HS-27A (cell line): Measurements from ENCODE around the gene ADAMTS2.
A peak's percentile ranks its signal among the peaks of the same experiment; 100 is the strongest.

Source experiments
- DNase-seq: peaks from one replicate; pipeline ENCODE4 v3.0.0-alpha.2; 2012; ENCODE audit warnings: low read depth, missing footprints

ADAMTS2 gene

DNA sequence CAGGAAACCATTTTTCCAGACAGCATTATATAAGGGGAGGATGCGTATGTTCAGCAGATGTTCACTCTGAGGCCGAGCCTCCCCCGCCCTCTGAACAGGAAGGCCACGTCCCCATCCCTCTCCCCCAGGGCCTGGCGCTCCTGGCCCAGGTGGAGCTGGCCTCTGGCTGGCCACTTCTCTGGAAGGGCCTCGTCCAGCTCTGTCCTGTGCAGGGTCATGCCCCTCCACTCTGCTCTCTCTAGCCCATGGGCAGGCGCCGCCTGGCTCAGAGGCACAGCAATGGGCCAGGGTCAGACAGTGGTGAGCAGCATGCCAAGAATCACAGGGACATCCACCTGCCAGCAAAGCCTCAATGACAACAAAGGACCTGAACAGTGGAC lies 34.2 kb downstream of the ADAMTS2 start:
- no peak for DNase-seq

GRCh38 chr5:179310439-179311090 lies 34.7 kb downstream of the ADAMTS2 start:
- DNase-seq, result no peak

GRCh38 chr5:179309751-179310320 lies 35.4 kb downstream of the ADAMTS2 start:
- DNase-seq, result no peak

DNA sequence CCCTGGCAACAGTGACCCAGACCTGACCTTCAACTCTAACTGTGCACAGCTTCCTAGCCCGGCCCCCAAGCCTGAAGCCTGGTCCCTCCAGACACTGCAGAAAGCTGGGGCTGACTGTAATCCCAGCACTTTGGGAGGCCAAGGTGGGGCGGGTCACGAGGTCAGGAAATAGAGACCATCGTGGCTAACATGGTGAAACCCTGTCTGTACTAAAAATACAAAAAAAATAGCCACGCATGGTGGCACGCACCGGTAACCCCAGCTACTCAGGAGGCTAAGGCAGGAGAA lies 35.9 kb downstream of the ADAMTS2 start:
- DNase-seq, result no peak

DNA sequence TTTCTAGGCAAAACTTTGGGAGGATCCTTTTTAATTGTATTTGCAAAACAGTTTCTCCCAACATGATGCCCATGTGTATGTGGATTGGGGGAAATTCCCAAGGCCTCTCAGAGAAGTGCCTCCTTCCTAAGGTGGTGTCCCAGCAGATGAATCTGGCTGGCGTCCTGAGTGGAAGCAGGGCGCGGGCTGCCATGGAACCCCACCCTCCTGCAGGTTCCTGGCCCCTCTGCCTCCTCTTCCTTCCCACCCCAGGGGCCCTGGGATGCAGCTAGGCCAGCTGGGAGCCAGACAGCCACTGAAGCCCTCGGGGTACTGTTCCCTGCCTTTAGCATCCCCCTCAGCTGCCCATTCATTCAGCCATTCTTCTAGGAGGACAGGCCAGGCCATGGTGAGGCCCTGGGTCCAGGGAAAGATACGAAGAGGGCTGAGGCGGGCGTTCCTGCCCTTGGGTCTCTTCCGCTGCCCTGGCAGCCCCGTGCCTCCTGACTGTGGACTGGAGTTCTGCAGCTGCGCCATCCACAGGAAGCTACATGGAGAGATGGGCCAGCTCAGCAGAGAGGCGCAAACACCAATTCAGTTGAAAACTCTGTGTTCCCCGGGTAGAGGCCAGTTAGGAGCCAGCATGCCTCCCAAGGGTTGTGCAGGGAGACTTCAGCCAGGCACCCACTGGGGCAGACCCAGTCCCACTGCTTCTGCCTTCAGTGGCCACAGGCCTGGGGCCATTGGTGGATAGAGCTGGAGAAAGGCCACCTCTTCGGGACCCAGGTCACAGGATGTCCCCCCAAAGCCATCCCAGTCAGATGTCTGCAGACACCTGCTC lies 36.5 kb downstream of the ADAMTS2 start:
- DNase-seq, result no peak

GRCh38 chr5:179307931-179308471 lies 37.3 kb downstream of the ADAMTS2 start:
- no peak for DNase-seq

GRCh38 chr5:179307013-179307800 lies 38.1 kb downstream of the ADAMTS2 start:
- DNase-seq, result no peak

DNA sequence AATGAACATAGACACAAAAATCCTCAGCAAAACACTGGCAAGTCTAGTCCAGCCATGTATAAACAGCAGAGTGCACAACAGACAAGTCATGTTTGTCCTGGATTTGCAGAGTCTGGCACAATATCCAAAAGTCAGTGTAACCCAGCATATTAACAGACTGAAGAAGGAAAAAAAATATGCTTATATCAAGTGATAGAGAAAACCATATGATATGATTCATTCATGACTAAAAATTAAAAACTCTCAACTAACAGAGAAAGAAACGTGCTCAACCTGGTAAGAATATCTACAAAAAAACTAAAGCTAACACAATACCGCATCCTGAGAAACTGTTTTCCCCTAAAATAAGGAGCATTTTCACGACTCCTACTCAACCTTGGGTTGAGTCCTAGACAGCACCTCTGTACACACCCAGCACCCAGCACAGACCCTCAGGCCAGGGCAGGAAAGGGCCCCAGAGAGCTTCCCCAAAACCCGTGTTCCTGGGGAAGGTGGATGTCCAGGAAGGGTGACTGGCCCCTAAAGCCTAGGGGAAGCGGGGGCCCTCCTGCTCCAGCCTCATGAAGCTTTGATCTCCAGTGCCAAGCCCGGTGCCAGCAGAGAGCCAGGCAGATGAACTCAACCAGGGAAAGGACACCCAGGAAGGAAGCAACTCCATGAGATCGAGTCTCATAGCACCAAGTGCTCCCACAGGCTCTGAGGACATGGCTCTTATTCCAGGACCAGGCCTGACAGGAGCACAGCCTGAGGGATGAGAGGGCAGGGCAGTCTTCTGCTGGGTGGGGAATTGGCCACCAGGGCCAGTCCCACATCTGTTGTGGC lies 38.9 kb downstream of the ADAMTS2 start:
- no peak for DNase-seq

DNA sequence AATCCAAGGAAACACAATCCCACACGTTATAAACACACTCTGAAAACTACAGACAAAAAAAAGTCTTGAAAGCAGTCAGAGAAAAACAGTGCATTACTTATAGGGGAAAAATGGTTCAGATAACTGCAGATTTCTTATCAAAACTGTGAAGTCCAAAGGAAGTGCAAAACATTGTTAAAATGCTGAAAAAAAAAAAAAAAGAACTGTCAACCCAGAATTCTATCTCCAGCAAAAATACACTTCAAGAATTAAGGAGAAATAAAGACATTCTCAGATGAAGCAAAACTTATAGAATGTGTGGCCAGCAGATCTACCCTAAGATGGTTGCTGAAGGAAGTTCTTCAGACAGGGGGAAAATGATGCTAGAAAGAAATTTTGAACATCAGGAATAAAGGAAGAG lies 40.4 kb downstream of the ADAMTS2 start:
- DNase-seq, result no peak

GRCh38 chr5:179304466-179304865 lies 40.8 kb downstream of the ADAMTS2 start:
- peak; percentile 9 for DNase-seq

DNA sequence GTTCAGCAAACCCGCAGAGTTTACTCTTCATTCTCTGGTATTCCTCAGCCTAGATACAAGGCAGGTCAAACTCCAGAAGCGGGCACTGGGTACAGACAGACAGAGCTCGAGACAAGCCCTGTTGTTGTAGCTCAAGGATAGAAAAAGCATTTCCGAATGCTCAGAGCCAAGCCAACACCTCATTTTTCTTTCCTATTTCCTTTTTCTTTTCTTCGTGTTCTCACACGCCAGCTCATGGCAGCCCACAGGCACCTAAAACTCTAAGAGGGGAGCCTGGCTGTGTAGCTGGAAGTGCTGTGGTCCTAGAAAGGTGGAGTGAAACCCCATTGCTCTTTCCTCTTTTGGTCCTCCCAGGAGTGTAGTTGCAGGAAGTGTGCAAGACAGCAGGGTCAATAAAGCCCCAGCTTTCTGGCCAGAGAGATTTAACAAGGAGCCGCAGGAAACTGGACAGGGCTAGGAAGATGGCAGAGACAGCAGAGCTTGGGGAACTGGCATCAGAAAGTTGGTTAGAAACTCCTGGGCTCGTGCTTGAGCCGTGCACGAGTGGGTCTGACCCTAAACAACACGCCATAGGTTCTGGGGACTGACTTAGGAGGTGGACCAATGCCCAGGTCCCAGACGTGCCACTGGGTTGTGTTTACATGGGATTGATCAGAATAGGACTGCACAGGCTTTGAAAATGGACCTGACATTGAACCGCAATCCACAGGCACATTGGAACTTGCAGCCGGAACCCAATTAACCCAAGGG lies 41.6 kb downstream of the ADAMTS2 start:
- DNase-seq, result no peak

- no peak for DNase-seq
These were observed 42.6 kb downstream of the ADAMTS2 start for GRCh38 chr5:179302499-179303185.

DNA sequence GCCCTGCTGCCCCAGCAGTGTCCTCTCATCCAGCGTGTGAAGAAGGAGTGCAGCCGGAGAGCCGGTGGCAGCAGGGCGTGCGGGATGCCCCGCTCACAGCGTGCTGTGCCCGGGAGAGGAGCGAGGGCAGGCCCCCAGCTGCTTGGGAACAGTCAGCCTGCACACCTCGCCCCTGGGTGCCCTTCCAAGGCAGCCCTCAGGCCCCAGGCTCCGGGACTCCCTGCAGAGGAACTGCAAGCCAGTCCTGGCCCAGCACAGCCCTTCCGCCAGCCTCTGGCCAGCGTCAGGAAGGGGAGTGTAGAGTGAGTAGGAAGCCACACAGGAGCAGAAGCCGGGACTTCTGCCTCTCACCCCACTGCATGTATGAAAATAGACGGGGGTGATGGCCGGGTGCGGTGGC lies 43.5 kb downstream of the ADAMTS2 start:
- no peak for DNase-seq

DNA sequence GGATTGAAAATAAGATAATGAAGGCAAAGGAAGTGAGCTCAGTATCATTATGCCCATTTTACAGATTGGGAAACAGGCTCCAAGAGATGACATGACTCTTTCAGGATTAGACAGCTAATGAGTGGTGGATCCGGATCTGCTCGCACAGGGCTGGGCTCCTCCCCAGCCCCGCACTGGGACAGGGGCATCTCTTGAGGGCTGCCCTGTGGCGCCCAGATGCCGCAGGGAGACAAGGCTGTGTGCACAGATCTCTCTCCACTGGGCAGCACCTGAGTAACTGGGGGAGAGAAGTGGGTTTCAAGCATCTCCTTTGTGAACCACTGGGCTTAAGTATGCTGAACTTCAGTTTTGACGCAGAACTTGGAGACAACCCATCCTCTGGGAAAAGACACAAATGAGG lies 43.9 kb downstream of the ADAMTS2 start:
- no peak for DNase-seq

GRCh38 chr5:179300581-179301180 lies 44.6 kb downstream of the ADAMTS2 start:
- DNase-seq, result no peak

DNA sequence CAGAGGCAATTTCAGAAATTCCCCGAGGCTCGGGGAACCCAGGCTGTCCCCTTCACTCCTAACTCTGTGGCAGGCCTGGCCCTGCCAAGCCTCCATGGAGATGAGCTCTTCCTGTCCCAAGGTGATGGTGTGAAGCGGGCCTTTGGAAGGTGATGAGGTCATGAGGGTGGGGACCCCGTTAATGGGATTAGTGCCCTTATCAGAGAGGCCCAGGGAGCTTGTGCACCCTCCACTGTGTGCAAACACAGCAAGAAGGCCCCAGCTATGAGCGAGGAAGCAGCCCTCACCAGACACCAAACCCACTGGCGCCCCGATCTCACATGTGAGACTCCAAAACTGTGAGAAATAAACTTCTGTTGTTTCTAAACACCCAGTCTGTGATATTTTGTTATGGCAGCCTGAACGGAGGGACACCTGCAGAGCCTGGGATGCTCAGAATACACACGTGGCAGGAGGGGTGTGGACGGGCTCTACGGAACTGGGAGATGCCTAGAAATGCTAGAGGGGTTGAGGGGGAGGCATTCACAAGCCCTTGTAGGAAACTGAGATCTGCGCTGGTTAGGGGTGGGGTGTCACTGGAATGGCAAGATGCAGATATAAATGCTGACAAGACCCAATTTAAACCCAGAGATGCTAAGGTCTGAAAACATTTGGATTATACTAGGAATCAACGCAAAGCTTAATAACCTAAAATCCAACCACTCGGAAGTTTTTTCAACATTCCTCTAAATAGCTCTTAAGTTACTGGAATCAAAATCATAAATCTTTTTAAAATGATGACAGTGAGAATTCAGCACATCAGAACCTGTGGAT lies 46.9 kb downstream of the ADAMTS2 start:
- DNase-seq, result no peak

- DNase-seq, result no peak
These were observed 47.6 kb downstream of the ADAMTS2 start for GRCh38 chr5:179297486-179298180.

DNA sequence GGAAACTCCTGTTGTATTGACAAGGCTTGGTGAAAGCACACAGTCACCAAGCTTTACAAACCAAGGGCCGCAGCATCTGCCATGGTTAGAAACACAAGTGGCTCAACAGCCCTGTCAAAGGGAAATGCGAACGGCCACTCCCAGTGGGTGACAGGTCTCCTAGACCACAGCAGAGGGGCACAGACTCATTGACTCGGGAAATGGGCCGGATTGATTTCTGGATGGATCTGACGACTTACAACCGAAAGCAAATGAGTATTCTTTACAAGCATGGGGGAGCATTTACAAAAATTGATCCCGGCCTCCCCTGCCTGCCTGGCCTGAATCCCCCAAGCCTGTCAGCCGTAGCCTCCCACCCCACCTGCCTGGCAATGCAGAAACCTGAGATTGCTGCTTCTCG lies 48.2 kb downstream of the ADAMTS2 start:
- no peak for DNase-seq
